Neural cell (in vitro differentiated cells): Measurements from ENCODE around the gene TGFBR2.

Experiments
- CTCF ChIP-seq: fragments of 450-650 bp; IDR thresholded peaks from 2 replicates; pipeline ENCODE4 v1.5.1; 2014; ENCODE audit warnings: antibody characterized with exemption, mild to moderate bottlenecking, moderate library complexity; ENCODE audit not compliant: poor library complexity, severe bottlenecking
- EP300 ChIP-seq: fragments of 450-650 bp; conservative IDR thresholded peaks from 2 replicates; pipeline ENCODE4 v1.6.1; 2014; ENCODE audit warnings: antibody characterized with exemption, mild to moderate bottlenecking, moderate library complexity; ENCODE audit not compliant: poor library complexity, severe bottlenecking
- EZH2 ChIP-seq: fragments of 200-600, 300-800 bp; shearing (Covaris generic), sonication (generic); IDR thresholded peaks from 2 replicates; pipeline ENCODE4 v1.6.1; 2014; ENCODE audit warnings: antibody characterized with exemption, low read length, borderline replicate concordance, mild to moderate bottlenecking; ENCODE audit not compliant: insufficient read depth, poor library complexity, severe bottlenecking
- MXI1 ChIP-seq: fragments of 450-650 bp; conservative IDR thresholded peaks from 2 replicates; pipeline ENCODE4 v1.6.1; 2014; ENCODE audit warnings: antibody characterized with exemption, mild to moderate bottlenecking; ENCODE audit not compliant: poor library complexity, severe bottlenecking
- POLR2AphosphoS5 ChIP-seq: IDR thresholded peaks from 2 replicates; pipeline ENCODE4 v1.6.1; 2012
- RAD21 ChIP-seq: fragments of 450-650 bp; conservative IDR thresholded peaks from 2 replicates; pipeline ENCODE4 v1.6.1; 2014; ENCODE audit warnings: antibody characterized with exemption, mild to moderate bottlenecking, moderate library complexity
- REST ChIP-seq: IDR thresholded peaks from 2 replicates; pipeline ENCODE4 v1.6.1; 2012; ENCODE audit warnings: borderline replicate concordance
- TAF1 ChIP-seq: IDR thresholded peaks from 2 replicates; pipeline ENCODE4 v1.6.1; 2012; ENCODE audit warnings: low read depth

- TF ChIP-seq CTCF (no peak), POLR2AphosphoS5 (no peak), EZH2 (no peak), TAF1 (no peak), REST (no peak), MXI1 (no peak), EP300 (no peak), RAD21 (no peak)
Measured at GRCh38 chr3:30633718-30634117, 27.3 kb downstream of the TGFBR2 start.
